IPS-20b (cell line): ENCODE data around the gene RGSL1.

Experiments
- H3K27ac ChIP-seq: one replicate; pipeline ENCODE4 v1.5.1; 2013; ENCODE audit warnings: low read length
- H3K27me3 ChIP-seq: 2 replicates; pipeline ENCODE4 v1.6.1; 2013; ENCODE audit warnings: mild to moderate bottlenecking, low read length, inconsistent platforms; ENCODE audit not compliant: insufficient read depth
- H3K36me3 ChIP-seq: 2 replicates; pipeline ENCODE4 v1.6.1; 2013; ENCODE audit warnings: low read depth, mild to moderate bottlenecking, inconsistent platforms, low read length, moderate library complexity; ENCODE audit not compliant: insufficient read depth
- H3K4me1 ChIP-seq: 2 replicates; pipeline ENCODE4 v1.6.1; 2013; ENCODE audit warnings: mild to moderate bottlenecking, control low read depth, inconsistent platforms, low read length, moderate library complexity; ENCODE audit not compliant: insufficient read depth
- H3K4me3 ChIP-seq: 2 replicates; pipeline ENCODE4 v1.5.1; 2013; ENCODE audit warnings: mild to moderate bottlenecking, low read length, inconsistent platforms
- H3K9ac ChIP-seq: 2 replicates; pipeline ENCODE4 v1.6.1; 2013; ENCODE audit warnings: low read depth, mild to moderate bottlenecking, inconsistent platforms, low read length, moderate library complexity
- H3K9me3 ChIP-seq: 2 replicates; pipeline ENCODE4 v1.6.1; 2013; ENCODE audit warnings: mild to moderate bottlenecking, low read depth, low read length, inconsistent platforms; ENCODE audit not compliant: insufficient read depth

Gene RGSL1

GRCh38 chr1:182447660-182448059 is 2.3 kb upstream of the RGSL1 start:
- no peak overlapping the region for H3K27ac ChIP-seq
- no peak overlapping the region for H3K4me3 ChIP-seq
- no peaks in the 10 kb centered on the region for H3K9me3 ChIP-seq
- peaks cover 3% of the 10 kb centered on the region; the same call in 1 of the 2 replicates for H3K4me1 ChIP-seq
- no peaks in the 10 kb centered on the region for H3K27me3 ChIP-seq
- no peaks in the 10 kb centered on the region for H3K36me3 ChIP-seq
- H3K9ac ChIP-seq: no peak overlapping the region

DNA sequence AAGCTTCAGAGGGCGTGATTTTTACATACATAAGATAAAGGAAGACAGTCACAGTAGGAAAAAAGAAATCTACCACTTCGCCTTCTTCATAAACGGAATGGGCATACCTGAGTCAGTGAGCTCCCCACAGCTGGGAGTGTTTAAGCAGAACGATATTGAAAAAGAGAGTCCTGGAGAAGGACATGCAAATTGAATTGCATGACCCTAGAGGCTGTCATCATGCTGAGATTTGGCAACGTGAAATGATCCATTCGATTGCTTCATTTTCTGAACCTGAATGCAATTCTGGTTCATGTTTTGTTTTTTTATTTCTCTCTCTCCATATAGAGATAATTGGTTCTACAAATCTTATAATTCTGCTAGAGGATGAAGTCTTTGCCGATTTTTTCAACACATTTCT is 3.7 kb downstream of the RGSL1 start:
- H3K9ac ChIP-seq: no peak overlapping the region

DNA sequence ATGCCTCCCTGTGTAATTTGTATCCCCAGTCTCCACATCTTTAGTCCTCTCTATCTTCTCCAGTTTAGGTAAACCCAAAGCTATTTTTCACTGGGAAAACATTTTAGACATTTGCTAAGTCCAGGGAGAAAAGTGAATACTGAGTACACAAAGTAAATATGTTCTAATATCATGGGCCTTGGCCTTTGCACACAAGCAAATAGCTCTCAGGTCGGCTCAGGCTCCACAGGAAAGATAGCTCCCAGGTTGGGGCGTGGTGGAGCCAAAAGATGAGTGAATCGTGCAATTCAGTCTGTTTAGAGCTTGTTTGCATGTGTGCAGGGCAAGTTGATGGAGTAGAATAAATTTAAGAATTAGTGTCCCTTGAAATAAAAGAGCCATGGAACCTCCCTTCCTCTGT is 7.9 kb downstream of the RGSL1 start:
- Histone ChIP-seq H3K9ac (no peak overlapping the region), H3K27ac (no peak overlapping the region), H3K4me1 (no peaks in the 10 kb centered on the region), H3K4me3 (no peak overlapping the region), H3K27me3 (no peaks in the 10 kb centered on the region), H3K36me3 (no peaks in the 10 kb centered on the region), H3K9me3 (no peaks in the 10 kb centered on the region)

More for the DNA sequence above, 3.7 kb downstream of the RGSL1 start:
- Histone ChIP-seq H3K4me3 (no peak overlapping the region), H3K27ac (no peak overlapping the region), H3K36me3 (no peaks in the 10 kb centered on the region), H3K9me3 (no peaks in the 10 kb centered on the region), H3K27me3 (no peaks in the 10 kb centered on the region), H3K4me1 (no peaks in the 10 kb centered on the region)

GRCh38 chr1:182459949-182460348 is 10.0 kb downstream of the RGSL1 start:
- Histone ChIP-seq H3K9ac (no peak overlapping the region), H3K36me3 (no peaks in the 10 kb centered on the region), H3K27ac (no peak overlapping the region), H3K27me3 (no peaks in the 10 kb centered on the region), H3K9me3 (no peaks in the 10 kb centered on the region), H3K4me3 (no peak overlapping the region), H3K4me1 (no peaks in the 10 kb centered on the region)

GRCh38 chr1:182460550-182460951 is 10.6 kb downstream of the RGSL1 start:
- H3K4me1 ChIP-seq: no peaks in the 10 kb centered on the region
- H3K36me3 ChIP-seq: no peaks in the 10 kb centered on the region
- no peak overlapping the region for H3K27ac ChIP-seq
- H3K4me3 ChIP-seq: no peak overlapping the region
- H3K27me3 ChIP-seq: no peaks in the 10 kb centered on the region
- H3K9ac ChIP-seq: no peak overlapping the region
- H3K9me3 ChIP-seq: no peaks in the 10 kb centered on the region

DNA sequence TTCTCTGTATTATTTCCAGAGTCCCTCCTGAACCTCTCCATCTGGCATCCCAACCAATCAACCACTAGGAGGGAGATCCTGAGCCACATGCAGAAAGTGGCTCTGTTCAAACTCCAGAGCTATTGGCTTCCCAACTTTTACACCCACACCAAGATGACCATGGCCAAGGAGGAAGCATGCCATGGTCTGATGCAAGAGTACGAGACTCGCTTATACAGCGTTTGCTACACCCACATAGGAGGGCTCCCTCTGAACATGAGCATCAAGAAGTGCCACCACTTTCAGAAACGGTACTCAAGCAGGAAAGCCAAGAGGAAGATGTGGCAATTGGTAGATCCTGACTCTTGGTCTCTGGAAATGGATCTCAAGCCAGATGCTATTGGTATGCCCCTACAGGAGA is 23.6 kb downstream of the RGSL1 start:
- Histone ChIP-seq H3K9me3 (no peaks in the 10 kb centered on the region), H3K27ac (no peak overlapping the region), H3K27me3 (no peaks in the 10 kb centered on the region), H3K4me3 (no peak overlapping the region), H3K36me3 (no peaks in the 10 kb centered on the region), H3K4me1 (no peaks in the 10 kb centered on the region), H3K9ac (no peak overlapping the region)

DNA sequence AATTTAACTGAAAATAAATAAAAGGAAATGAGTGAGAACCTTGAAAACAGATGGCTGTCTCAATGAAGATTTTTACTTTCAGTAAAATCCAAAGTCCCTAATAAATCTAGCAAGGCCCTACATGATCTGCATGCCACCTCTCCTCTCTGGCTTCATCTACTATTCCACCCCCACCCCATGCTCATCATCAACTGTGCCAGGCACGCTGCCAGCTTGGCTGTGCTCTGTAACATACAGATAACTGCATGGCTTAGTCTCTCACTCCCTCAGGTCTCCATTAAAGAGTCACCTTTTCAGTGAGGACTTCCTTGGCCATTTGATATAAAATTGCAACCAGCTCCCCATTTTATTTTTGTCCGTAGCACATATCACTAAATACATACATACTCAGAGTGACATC is 26.7 kb downstream of the RGSL1 start:
- no peak overlapping the region for H3K9ac ChIP-seq
- no peak overlapping the region for H3K4me3 ChIP-seq
- no peaks in the 10 kb centered on the region for H3K9me3 ChIP-seq
- no peaks in the 10 kb centered on the region for H3K36me3 ChIP-seq
- no peak overlapping the region for H3K27ac ChIP-seq
- H3K4me1 ChIP-seq: no peaks in the 10 kb centered on the region
- no peaks in the 10 kb centered on the region for H3K27me3 ChIP-seq

- Histone ChIP-seq H3K27me3 (no peaks in the 10 kb centered on the region), H3K9me3 (no peaks in the 10 kb centered on the region)
These were observed 28.3 kb downstream of the RGSL1 start for GRCh38 chr1:182478238-182478637.

DNA sequence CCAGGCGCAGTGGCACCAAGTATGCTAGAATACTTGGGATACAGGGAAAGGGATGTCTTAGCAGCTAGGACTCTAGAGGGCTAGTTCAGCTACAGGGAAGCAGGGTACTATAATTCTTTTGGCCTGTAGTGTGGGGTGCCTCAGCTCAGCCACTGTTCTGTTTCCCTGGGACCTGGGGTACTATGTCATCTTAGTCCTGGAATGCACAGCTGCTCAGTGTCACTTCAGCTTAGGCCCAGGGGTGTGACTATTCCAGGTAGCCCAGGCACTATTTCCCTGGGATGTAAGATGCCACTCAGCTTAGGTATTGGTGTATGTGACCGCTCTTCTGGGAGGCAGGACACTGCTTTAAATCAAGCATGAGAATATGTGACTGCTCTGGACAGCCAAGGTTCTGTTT is 34.1 kb downstream of the RGSL1 start:
- H3K36me3 ChIP-seq: no peaks in the 10 kb centered on the region
- H3K27me3 ChIP-seq: no peaks in the 10 kb centered on the region; the same call in 1 of the 2 replicates
- H3K9me3 ChIP-seq: no peaks in the 10 kb centered on the region
- no peak overlapping the region for H3K4me3 ChIP-seq
- H3K4me1 ChIP-seq: no peaks in the 10 kb centered on the region
- no peak overlapping the region for H3K27ac ChIP-seq
- H3K9ac ChIP-seq: no peak overlapping the region

More at GRCh38 chr1:182478238-182478637, 28.3 kb downstream of the RGSL1 start:
- no peaks in the 10 kb centered on the region for H3K4me1 ChIP-seq
- no peak overlapping the region for H3K27ac ChIP-seq
- H3K36me3 ChIP-seq: no peaks in the 10 kb centered on the region
- no peak overlapping the region for H3K4me3 ChIP-seq
- H3K9ac ChIP-seq: no peak overlapping the region

GRCh38 chr1:182484531-182485257 is 34.7 kb downstream of the RGSL1 start:
- Histone ChIP-seq H3K9me3 (no peaks in the 10 kb centered on the region), H3K36me3 (no peaks in the 10 kb centered on the region), H3K4me1 (no peaks in the 10 kb centered on the region), H3K27ac (no peak overlapping the region), H3K4me3 (no peak overlapping the region), H3K9ac (no peak overlapping the region), H3K27me3 (no peaks in the 10 kb centered on the region; the same call in 1 of the 2 replicates)

GRCh38 chr1:182485861-182486260 is 35.9 kb downstream of the RGSL1 start:
- H3K9me3 ChIP-seq: no peaks in the 10 kb centered on the region
- no peak overlapping the region for H3K27ac ChIP-seq
- no peaks in the 10 kb centered on the region; the same call in 1 of the 2 replicates for H3K27me3 ChIP-seq
- no peaks in the 10 kb centered on the region for H3K4me1 ChIP-seq
- no peak overlapping the region for H3K9ac ChIP-seq
- H3K4me3 ChIP-seq: no peak overlapping the region
- no peaks in the 10 kb centered on the region for H3K36me3 ChIP-seq

DNA sequence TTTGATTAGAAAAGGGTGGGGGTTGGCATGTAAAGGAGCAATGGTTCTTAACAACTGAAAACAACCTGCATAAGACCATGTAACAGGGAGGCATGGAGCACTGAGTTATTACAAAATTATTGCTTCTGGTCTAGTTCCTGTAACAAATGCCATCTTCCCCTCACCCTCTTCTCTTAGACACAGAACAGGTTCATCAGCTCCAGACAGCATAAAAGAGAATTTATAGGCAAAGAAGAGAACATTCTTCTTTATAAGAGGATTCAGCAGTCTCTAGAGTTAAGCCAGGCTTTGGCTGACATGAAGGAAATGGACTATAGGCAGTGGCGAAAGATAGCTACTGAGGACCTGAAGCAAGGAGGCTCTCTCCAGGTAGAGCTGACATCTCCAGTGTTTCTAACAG is 38.9 kb downstream of the RGSL1 start:
- H3K9me3 ChIP-seq: no peaks in the 10 kb centered on the region

More for the DNA sequence above, 38.9 kb downstream of the RGSL1 start:
- Histone ChIP-seq H3K4me3 (no peak overlapping the region), H3K27ac (no peak overlapping the region), H3K4me1 (no peaks in the 10 kb centered on the region), H3K36me3 (no peaks in the 10 kb centered on the region), H3K9ac (no peak overlapping the region), H3K27me3 (no peaks in the 10 kb centered on the region; the same call in 1 of the 2 replicates)
